CD4-positive, alpha-beta memory T cell (primary cell): Measurements from ENCODE around the gene LATS2. TPM values are rescaled to one million over a fixed set of nuclear protein-coding genes. Genes with fewer than 3 reads are reported as not detected.
"Not testable (repeated sequence)": the region's sequence is repeated elsewhere in the genome, so short reads cannot be mapped to it uniquely, and the experiment has no call there.

Experiments
- CTCF ChIA-PET: fragments of 350-600 bp; sonication (Branson Sonifier 250); formaldehyde crosslinking; loops from one replicate; lab custom pipeline; 2021; ENCODE audit warnings: inconsistent platforms; ENCODE audit not compliant: partially characterized antibody; lab: Charles Lee
- POLR2A ChIA-PET: fragments of 350-600 bp; sonication (Branson Sonifier 250); formaldehyde crosslinking; loops from one replicate; lab custom pipeline; 2021; ENCODE audit not compliant: partially characterized antibody; lab: Charles Lee
- DNase-seq, 5 donors: peaks; one replicate each; pipeline versions ENCODE4 v3.0.0 to v3.0.0-alpha.2; 2020 to 2022; ENCODE audit warnings: mixed read lengths in 1 of 5
- H3K27ac ChIP-seq: one replicate; pipeline ENCODE4 v1.7.0; 2013; ENCODE audit warnings: low read depth, low read length
- H3K27me3 ChIP-seq: 2 replicates; pipeline ENCODE4 v1.7.0; 2013; ENCODE audit warnings: mild to moderate bottlenecking, low read length, moderate library complexity; ENCODE audit not compliant: insufficient read depth
- H3K36me3 ChIP-seq: 2 replicates; pipeline ENCODE4 v1.7.0; 2013; ENCODE audit warnings: mild to moderate bottlenecking, low read length, moderate library complexity; ENCODE audit not compliant: insufficient read depth
- H3K4me1 ChIP-seq: 2 replicates; pipeline ENCODE4 v1.7.0; 2013; ENCODE audit warnings: mild to moderate bottlenecking, low read length, moderate library complexity; ENCODE audit not compliant: insufficient read depth
- H3K4me3 ChIP-seq, 2 donors: one replicate each; pipeline ENCODE4 v1.7.0; 2013; ENCODE audit warnings: low read length in 2 of 2, mild to moderate bottlenecking in 1 of 2
- H3K9me3 ChIP-seq, 2 donors: one replicate each; pipeline ENCODE4 v1.7.0; 2013; ENCODE audit warnings: low read length in 2 of 2, control low read depth in 1 of 2; ENCODE audit not compliant: control insufficient read depth in 1 of 2
- H3K27ac Mint-ChIP-seq, 7 donors: one replicate each; pipeline ENCODE4 v1.8.0; 2020 to 2021; ENCODE audit warnings: mixed read lengths in 7 of 7, mild to moderate bottlenecking in 6 of 7, inconsistent platforms in 3 of 7, moderate library complexity in 3 of 7
- H3K27me3 Mint-ChIP-seq, 2 donors: one replicate each; pipeline ENCODE4 v1.8.0; 2020 to 2021; ENCODE audit warnings: mixed read lengths in 2 of 2
- H3K36me3 Mint-ChIP-seq, 2 donors: one replicate each; pipeline ENCODE4 v1.8.0; 2020 to 2021; ENCODE audit warnings: mixed read lengths in 2 of 2, inconsistent platforms in 1 of 2, mild to moderate bottlenecking in 1 of 2
- H3K4me1 Mint-ChIP-seq, 4 donors: one replicate each; pipeline ENCODE4 v1.8.0; 2020 to 2021; ENCODE audit warnings: mixed read lengths in 4 of 4, mild to moderate bottlenecking in 1 of 4
- H3K4me3 Mint-ChIP-seq, 8 donors: one replicate each; pipeline ENCODE4 v1.8.0; 2020 to 2021; ENCODE audit warnings: mixed read lengths in 8 of 8, mild to moderate bottlenecking in 7 of 8, moderate library complexity in 6 of 8, inconsistent platforms in 3 of 8
- H3K9me3 Mint-ChIP-seq, 8 donors: one replicate each; pipeline ENCODE4 v1.8.0; 2020 to 2021; ENCODE audit warnings: mixed read lengths in 8 of 8, mild to moderate bottlenecking in 5 of 8, inconsistent platforms in 3 of 8, moderate library complexity in 1 of 8
- intact Hi-C: fragments of 100-400 bp; cut with micrococcal nuclease; formaldehyde crosslinking; loops from one replicate; pipeline ENCODE4 v1.15.1; 2023
- polyA plus RNA-seq, 2 donors: library from polyadenylated mRNA; unstranded; fragments of 300-500 nt; fragmentation: Illumina TruSeq; gene quantifications; one replicate each; pipeline ENCODE4 v1.2.3, GENCODE V29; 2021
- total RNA-seq, 2 experiments: library from RNA; stranded (reverse); gene quantifications; one replicate each; pipeline ENCODE4 v1.2.3, GENCODE V29; 2021

Gene LATS2
- total and polyA plus RNA-seq, 4 experiments from 2014 or later = 0.25 to 4.5 (median 3.4) TPM; not detected in 1

- Histone ChIP-seq H3K27me3 (no peaks in the 10 kb centered on the region), H3K4me1 (no peaks in the 10 kb centered on the region), H3K4me3 (no peak overlapping the region), H3K36me3 (no peaks in the 10 kb centered on the region), H3K27ac (no peak overlapping the region), H3K9me3 (no peaks in the 10 kb centered on the region)
- H3K9me3 Mint-ChIP-seq = peaks cover 0 to 2% (median 0%) of the 10 kb centered on the region in 8 donors
- H3K36me3 Mint-ChIP-seq = no peaks in the 10 kb centered on the region
- H3K27ac Mint-ChIP-seq = no peak overlapping the region
- no peak for DNase-seq
- CTCF ChIA-PET = no interaction called here
- peaks cover 0 to 4% (median under 1%) of the 10 kb centered on the region in 4 donors for H3K4me1 Mint-ChIP-seq
- peak overlapping the region in 1 of 8 donors; percentile 16 for H3K4me3 Mint-ChIP-seq
- H3K27me3 Mint-ChIP-seq = peaks cover 0 to 7% of the 10 kb centered on the region in 2 donors
- POLR2A ChIA-PET = no interaction called here
- intact Hi-C loops = no loop called here
These were observed 100.6 kb downstream of the LATS2 start for GRCh38 chr13:20960663-20961309.

GRCh38 chr13:20957049-20957620, 104.3 kb downstream of the LATS2 start:
- intact Hi-C loops, H3K27me3 ChIP-seq, H3K9me3 ChIP-seq, H3K27ac Mint-ChIP-seq, H3K27ac ChIP-seq, H3K4me1 ChIP-seq, H3K4me3 Mint-ChIP-seq, H3K4me1 Mint-ChIP-seq, H3K36me3 ChIP-seq, POLR2A ChIA-PET, H3K4me3 ChIP-seq, DNase-seq, H3K9me3 Mint-ChIP-seq, CTCF ChIA-PET, H3K36me3 Mint-ChIP-seq: not testable (repeated sequence)
- peaks cover 9 to 15% of the 10 kb centered on the region in 2 donors for H3K27me3 Mint-ChIP-seq

- CTCF ChIA-PET = no interaction called here
These were observed 105.9 kb downstream of the LATS2 start for GRCh38 chr13:20955496-20955895.

GRCh38 chr13:20953245-20953931, 108.0 kb downstream of the LATS2 start:
- no peak overlapping the region for H3K4me3 Mint-ChIP-seq
- DNase-seq = no peak
- H3K27ac Mint-ChIP-seq = no peak overlapping the region
- H3K27me3 Mint-ChIP-seq = peaks cover 20 to 28% of the 10 kb centered on the region in 2 donors
- ChIA-PET CTCF (interaction anchor here (0.6 kb wide), 1 partner anchor 286 kb away, joined by 3 read pairs; no protein-coding TSS in a partner anchor), POLR2A (no interaction called here)
- H3K4me1 Mint-ChIP-seq = no peaks in the 10 kb centered on the region
- no peaks in the 10 kb centered on the region for H3K4me1 ChIP-seq
- H3K4me3 ChIP-seq = no peak overlapping the region
- H3K27me3 ChIP-seq = no peaks in the 10 kb centered on the region
- H3K27ac ChIP-seq = no peak overlapping the region
- no peaks in the 10 kb centered on the region for H3K36me3 Mint-ChIP-seq
- H3K9me3 Mint-ChIP-seq = peaks cover 0 to 4% (median 0%) of the 10 kb centered on the region in 8 donors
- no peaks in the 10 kb centered on the region for H3K9me3 ChIP-seq
- intact Hi-C loops = no loop called here
- H3K36me3 ChIP-seq = no peaks in the 10 kb centered on the region

More at GRCh38 chr13:20955496-20955895, 105.9 kb downstream of the LATS2 start:
- Mint-ChIP-seq H3K27me3 (peaks cover 17 to 19% of the 10 kb centered on the region in 2 donors), H3K27ac (no peak overlapping the region), H3K36me3 (no peaks in the 10 kb centered on the region), H3K9me3 (peaks cover 0 to 1% (median 0%) of the 10 kb centered on the region in 8 donors), H3K4me3 (no peak overlapping the region), H3K4me1 (peaks cover 0 to 1% (median under 1%) of the 10 kb centered on the region in 4 donors)
- no peak overlapping the region for H3K4me3 ChIP-seq
- POLR2A ChIA-PET = no interaction called here
- H3K27me3 ChIP-seq = no peaks in the 10 kb centered on the region
- no peaks in the 10 kb centered on the region for H3K9me3 ChIP-seq
- H3K36me3 ChIP-seq = no peaks in the 10 kb centered on the region
- intact Hi-C loops = no loop called here
- H3K27ac ChIP-seq = no peak overlapping the region
- no peaks in the 10 kb centered on the region for H3K4me1 ChIP-seq
- DNase-seq = no peak

- ChIA-PET POLR2A (no interaction called here), CTCF (interaction anchor here (0.6 kb wide), 1 partner anchor 285 kb away, joined by 3 read pairs; no protein-coding TSS in a partner anchor)
- no peak overlapping the region for H3K27ac ChIP-seq
- Mint-ChIP-seq H3K27ac (no peak overlapping the region), H3K9me3 (peaks cover 0 to 4% (median 0%) of the 10 kb centered on the region in 8 donors), H3K36me3 (no peaks in the 10 kb centered on the region), H3K4me3 (no peak overlapping the region), H3K27me3 (peaks cover 21 to 34% of the 10 kb centered on the region in 2 donors), H3K4me1 (no peaks in the 10 kb centered on the region)
- H3K27me3 ChIP-seq = no peaks in the 10 kb centered on the region
- DNase-seq = no peak
- no peak overlapping the region for H3K4me3 ChIP-seq
- H3K4me1 ChIP-seq = no peaks in the 10 kb centered on the region
- intact Hi-C loops = no loop called here
- H3K9me3 ChIP-seq = no peaks in the 10 kb centered on the region
- no peaks in the 10 kb centered on the region for H3K36me3 ChIP-seq
These were observed 108.5 kb downstream of the LATS2 start for GRCh38 chr13:20952838-20953237.

- H3K4me3 Mint-ChIP-seq, DNase-seq, H3K36me3 Mint-ChIP-seq, H3K9me3 Mint-ChIP-seq, H3K36me3 ChIP-seq, POLR2A ChIA-PET, intact Hi-C loops, H3K4me3 ChIP-seq, H3K4me1 ChIP-seq, H3K9me3 ChIP-seq, H3K27me3 ChIP-seq, H3K27ac ChIP-seq, H3K27ac Mint-ChIP-seq: not testable (repeated sequence)
- H3K4me1 Mint-ChIP-seq = peaks cover 2 to 21% (median 9%) of the 10 kb centered on the region in 4 donors
- CTCF ChIA-PET = interaction anchor here (0.7 kb wide), 1 partner anchor 257 kb away, joined by 3 read pairs; no protein-coding TSS in a partner anchor
- H3K27me3 Mint-ChIP-seq = peaks cover 38 to 53% of the 10 kb centered on the region in 2 donors
These were observed 113.4 kb downstream of the LATS2 start for GRCh38 chr13:20948001-20948400.

GRCh38 chr13:20945952-20946383, 115.4 kb downstream of the LATS2 start:
- Histone ChIP-seq H3K4me1 (peaks cover 7% of the 10 kb centered on the region), H3K36me3 (no peaks in the 10 kb centered on the region), H3K4me3 (no peak overlapping the region), H3K27ac (no peak overlapping the region), H3K9me3 (no peaks in the 10 kb centered on the region), H3K27me3 (no peaks in the 10 kb centered on the region)
- no peak for DNase-seq
- intact Hi-C loops = no loop called here
- ChIA-PET CTCF (interaction anchor here (1.5 kb wide), 1 partner anchor 27 kb away, joined by 3 read pairs; no protein-coding TSS in a partner anchor), POLR2A (interaction anchor here (0.7 kb wide), 1 partner anchor 10 kb away, joined by 3 read pairs; no protein-coding TSS in a partner anchor)
- Mint-ChIP-seq H3K27me3 (peaks cover 42 to 50% of the 10 kb centered on the region in 2 donors), H3K9me3 (peaks cover 0 to 4% (median 0%) of the 10 kb centered on the region in 8 donors), H3K4me1 (peaks cover 2 to 21% (median 9%) of the 10 kb centered on the region in 4 donors), H3K36me3 (no peaks in the 10 kb centered on the region), H3K27ac (no peak overlapping the region), H3K4me3 (peak overlapping the region in 2 of 8 donors; percentile 21 to 35)
